ENCODE data around the gene BPIFA1.

Gene BPIFA1

DNA sequence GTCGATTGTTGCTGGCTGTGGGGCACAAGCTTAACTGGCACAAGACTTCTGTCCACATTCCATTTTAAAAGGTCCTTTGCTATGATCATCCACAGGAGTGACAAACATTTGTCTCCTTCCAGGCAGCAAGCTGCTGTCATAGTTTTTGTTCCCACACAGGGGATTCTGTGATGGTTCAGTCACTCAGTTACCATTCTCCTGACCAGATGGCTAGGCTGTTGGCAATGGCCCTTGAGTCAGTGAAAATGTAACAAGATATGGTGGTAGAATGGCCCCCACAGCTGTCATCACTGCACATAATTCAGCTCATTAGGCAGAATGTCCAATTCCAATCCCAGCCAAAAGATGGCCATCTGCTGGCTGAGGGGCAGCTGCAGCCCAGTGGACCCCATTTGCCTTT is 13.7 kb downstream of the BPIFA1 start:
- H3F3A ChIP-seq (ENCODE audit: insufficient read depth, low read length), result no peaks in the 10 kb centered on the region
- H3K4me3 ChIP-seq (ENCODE audit: low read depth, low read length, poor library complexity, severe bottlenecking), result no peak overlapping the region
- no peaks in the 10 kb centered on the region for H3K9me2 ChIP-seq (ENCODE audit: low read depth, low read length)
- no peak overlapping the region for H3K4me2 ChIP-seq (ENCODE audit: low read length)
- H3K27ac ChIP-seq (ENCODE audit: low read depth, low read length, poor library complexity, severe bottlenecking), result no peak overlapping the region
- H4K20me1 ChIP-seq (ENCODE audit: insufficient read depth, low read length), result no peaks in the 10 kb centered on the region
- TF ChIP-seq CTCF (IDR thresholded peaks at IDR 0.05; ENCODE audit: low read length), result no peak
- no peak for TF ChIP-seq EZH2 (IDR thresholded peaks at IDR 0.05; ENCODE audit: borderline replicate concordance, low read length)
- no peaks in the 10 kb centered on the region for H3K36me3 ChIP-seq (ENCODE audit: insufficient read depth, low read length)
- no peaks in the 10 kb centered on the region for H3K79me2 ChIP-seq (ENCODE audit: insufficient read depth, low read length)
- no peaks in the 10 kb centered on the region for H3K9me3 ChIP-seq (ENCODE audit: low read length)
- H2AFZ ChIP-seq (ENCODE audit: low read length), result no peak overlapping the region
- H3K27me3 ChIP-seq (ENCODE audit: insufficient read depth, low read length), result no peaks in the 10 kb centered on the region
- no peaks in the 10 kb centered on the region for H3K4me1 ChIP-seq (ENCODE audit: insufficient read depth, low read length, severe bottlenecking)
- H3K9ac ChIP-seq (ENCODE audit: low read length), result no peak overlapping the region

- Histone ChIP-seq H3K79me2 (ENCODE audit: insufficient read depth, low read length) (no peaks in the 10 kb centered on the region), H3K9me2 (ENCODE audit: low read depth, low read length) (no peaks in the 10 kb centered on the region), H3K4me1 (ENCODE audit: insufficient read depth, low read length, severe bottlenecking) (no peaks in the 10 kb centered on the region), H3K27ac (ENCODE audit: low read depth, low read length, poor library complexity, severe bottlenecking) (no peak overlapping the region), H3F3A (ENCODE audit: insufficient read depth, low read length) (no peaks in the 10 kb centered on the region), H3K4me3 (ENCODE audit: low read depth, low read length, poor library complexity, severe bottlenecking) (no peak overlapping the region), H2AFZ (ENCODE audit: low read length) (no peak overlapping the region), H4K20me1 (ENCODE audit: insufficient read depth, low read length) (no peaks in the 10 kb centered on the region), H3K9me3 (ENCODE audit: low read length) (no peaks in the 10 kb centered on the region), H3K27me3 (ENCODE audit: insufficient read depth, low read length) (no peaks in the 10 kb centered on the region), H3K4me2 (ENCODE audit: low read length) (no peak overlapping the region), H3K36me3 (ENCODE audit: insufficient read depth, low read length) (no peaks in the 10 kb centered on the region), H3K9ac (ENCODE audit: low read length) (no peak overlapping the region)
- TF ChIP-seq CTCF (IDR thresholded peaks at IDR 0.05; ENCODE audit: low read length) (no peak), EZH2 (IDR thresholded peaks at IDR 0.05; ENCODE audit: borderline replicate concordance, low read length) (no peak)
Measured at GRCh38 chr20:33250666-33251065, 14.9 kb downstream of the BPIFA1 start.

DNA sequence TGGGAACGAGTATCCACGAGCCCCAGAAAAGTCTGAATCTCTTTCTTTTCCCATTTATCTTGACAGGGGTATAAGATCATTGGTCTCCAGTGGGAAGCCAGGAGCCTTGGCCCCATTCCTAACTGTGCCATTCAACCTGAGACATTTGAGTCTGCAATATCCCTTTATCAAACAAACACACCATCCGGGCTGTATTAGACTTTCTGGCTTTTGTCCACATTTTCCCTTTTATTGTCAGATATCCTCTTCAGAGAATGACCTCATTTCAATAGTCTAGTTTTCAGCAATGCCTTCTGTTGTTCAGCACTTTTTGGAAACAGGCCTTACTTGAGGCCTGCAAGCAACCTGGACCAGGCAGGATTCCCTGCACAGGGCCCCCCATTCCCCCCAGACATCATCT is 15.7 kb downstream of the BPIFA1 start:
- H2AFZ ChIP-seq (ENCODE audit: low read length), result no peak overlapping the region

More for the DNA sequence above, 15.7 kb downstream of the BPIFA1 start:
- H3K4me3 ChIP-seq (ENCODE audit: low read depth, low read length, poor library complexity, severe bottlenecking), result no peak overlapping the region
- no peaks in the 10 kb centered on the region for H3K9me2 ChIP-seq (ENCODE audit: low read depth, low read length)
- no peaks in the 10 kb centered on the region for H3K9me3 ChIP-seq (ENCODE audit: low read length)
- no peak overlapping the region for H3K4me2 ChIP-seq (ENCODE audit: low read length)
- H3K36me3 ChIP-seq (ENCODE audit: insufficient read depth, low read length), result no peaks in the 10 kb centered on the region
- H3K4me1 ChIP-seq (ENCODE audit: insufficient read depth, low read length, severe bottlenecking), result no peaks in the 10 kb centered on the region
- no peaks in the 10 kb centered on the region for H4K20me1 ChIP-seq (ENCODE audit: insufficient read depth, low read length)
- H3F3A ChIP-seq (ENCODE audit: insufficient read depth, low read length), result no peaks in the 10 kb centered on the region
- H3K9ac ChIP-seq (ENCODE audit: low read length), result no peak overlapping the region
- H3K79me2 ChIP-seq (ENCODE audit: insufficient read depth, low read length), result no peaks in the 10 kb centered on the region
- no peak overlapping the region for H3K27ac ChIP-seq (ENCODE audit: low read depth, low read length, poor library complexity, severe bottlenecking)
- no peaks in the 10 kb centered on the region for H3K27me3 ChIP-seq (ENCODE audit: insufficient read depth, low read length)
- TF ChIP-seq CTCF (IDR thresholded peaks at IDR 0.05; ENCODE audit: low read length) (no peak), EZH2 (IDR thresholded peaks at IDR 0.05; ENCODE audit: borderline replicate concordance, low read length) (no peak)

All from OCI-LY1 (cell line).